GM12878 (cell line): ENCODE data around the gene DNMBP. TPM values are rescaled to one million over a fixed set of nuclear protein-coding genes. Genes with fewer than 3 reads are reported as not detected.

ENCODE experiments used
- BCL3 ChIP-seq: IDR thresholded peaks from 2 replicates; pipeline ENCODE4 v1.6.1; 2011; ENCODE audit warnings: borderline replicate concordance, low read depth, mild to moderate bottlenecking, moderate library complexity, low read length; ENCODE audit not compliant: insufficient read depth, poor library complexity, severe bottlenecking
- CBFB ChIP-seq: IDR thresholded peaks from 2 replicates; pipeline ENCODE4 v1.6.1; 2016; ENCODE audit warnings: antibody characterized with exemption, low read depth
- EED ChIP-seq: sonication (generic); IDR thresholded peaks from 2 replicates; pipeline ENCODE4 v1.6.1; 2016; ENCODE audit warnings: antibody characterized with exemption, low read depth
- HSF1 ChIP-seq: fragments of 150-350 bp; IDR thresholded peaks from 2 replicates; pipeline ENCODE4 v1.6.1; 2014; ENCODE audit warnings: mild to moderate bottlenecking, low read depth, low read length
- MYC ChIP-seq: IDR thresholded peaks from 2 replicates; pipeline ENCODE4 v1.6.1; 2011; ENCODE audit warnings: mild to moderate bottlenecking, low read length, moderate library complexity, inconsistent platforms; ENCODE audit not compliant: insufficient read depth, insufficient replicate concordance, insufficient read length, severe bottlenecking
- RUNX3 ChIP-seq: IDR thresholded peaks from 2 replicates; pipeline ENCODE4 v1.6.1; 2012; ENCODE audit warnings: low read length, inconsistent platforms
- SREBF1 ChIP-seq: IDR thresholded peaks from 2 replicates; pipeline ENCODE4 v1.6.1; 2012; ENCODE audit warnings: mild to moderate bottlenecking, low read length
- ZBTB11 ChIP-seq: fragments of 450-650 bp; formaldehyde crosslinking; IDR thresholded peaks from 2 replicates; pipeline ENCODE4 v1.5.0; 2022; ENCODE audit warnings: mild to moderate bottlenecking, missing genetic modification characterization
- polyA plus RNA-seq, 11 experiments: library from polyadenylated mRNA; depleted of rRNA in 4 of 11; unstranded in 6 of 11; stranded (reverse) in 5 of 11; fragments of >200 nt; fragmentation: Nextera tagmentation in 4 of 11; fragmentation: Illumina TruSeq in 1 of 11; extraction: Ambion mirVana in 4 of 11; extraction: Trizol in 1 of 11; gene quantifications; 1 replicate in 1 of 11; 2 replicates in 10 of 11; pipeline versions ENCODE4 v1.2.1 to v1.2.3, GENCODE V29; 2011 to 2016; ENCODE audit warnings: inconsistent platforms in 2 of 11, missing spikeins in 2 of 11, low read depth in 1 of 11
- total RNA-seq, 4 experiments: library from RNA; depleted of rRNA in 3 of 4; stranded (reverse); fragments of >200 nt in 3 of 4; fragmentation: Illumina TruSeq in 1 of 4; extraction: Trizol in 1 of 4; gene quantifications; 2 replicates each; pipeline versions ENCODE4 v1.2.1 to v1.2.3, GENCODE V29; 2013 to 2021

The DNMBP gene
- total and polyA plus RNA-seq, 10 of the 15 experiments (the other 5 are each of a cell fraction or from before 2014, with no cell fraction given) = 7.1 to 45.0 (median 22.0) TPM

GRCh38 chr10:99996671-99997648, 12.8 kb downstream of the DNMBP start (continued):
- TF ChIP-seq BCL3 (no peak), HSF1 (no peak), RUNX3 (no peak), SREBF1 (no peak), CBFB (no peak), ZBTB11 (CRISPR knock-in tag) (no peak), EED (no peak), MYC (no peak)
